ENCODE measurements around the gene RPS6KA2.

Gene RPS6KA2

GRCh38 chr6:166470029-166470862, 156.8 kb downstream of the RPS6KA2 start:
- DNase-seq (ENCODE audit: low read depth, low spot score), result no peak
- H3K4me3 ChIP-seq (ENCODE audit: low read length), result no peak overlapping the region

- DNase-seq (ENCODE audit: low read depth, low spot score), result no peak
- H3K4me3 ChIP-seq (ENCODE audit: low read length), result no peak overlapping the region
These were observed 157.6 kb downstream of the RPS6KA2 start for GRCh38 chr6:166469426-166469961.

GRCh38 chr6:166467436-166468000, 159.5 kb downstream of the RPS6KA2 start:
- no peak overlapping the region for H3K4me3 ChIP-seq (ENCODE audit: low read length)
- no peak for DNase-seq (ENCODE audit: low read depth, low spot score)

- DNase-seq (ENCODE audit: low read depth, low spot score), result no peak
These were observed 160.6 kb downstream of the RPS6KA2 start for GRCh38 chr6:166466178-166467122.

GRCh38 chr6:166465671-166466087, 161.4 kb downstream of the RPS6KA2 start:
- H3K4me3 ChIP-seq (ENCODE audit: low read length), result no peak overlapping the region
- DNase-seq (ENCODE audit: low read depth, low spot score), result no peak

More at GRCh38 chr6:166466178-166467122, 160.6 kb downstream of the RPS6KA2 start:
- no peak overlapping the region for H3K4me3 ChIP-seq (ENCODE audit: low read length)

- H3K4me3 ChIP-seq (ENCODE audit: low read length), result no peak overlapping the region
- DNase-seq (ENCODE audit: low read depth, low spot score), result no peak
These were observed 162.1 kb downstream of the RPS6KA2 start for GRCh38 chr6:166465003-166465399.

- DNase-seq (ENCODE audit: low read depth, low spot score), result no peak
- no peak overlapping the region for H3K4me3 ChIP-seq (ENCODE audit: low read length)
These were observed 162.7 kb downstream of the RPS6KA2 start for GRCh38 chr6:166464068-166465002.

GRCh38 chr6:166463359-166464067, 163.5 kb downstream of the RPS6KA2 start:
- no peak for DNase-seq (ENCODE audit: low read depth, low spot score)
- no peak overlapping the region for H3K4me3 ChIP-seq (ENCODE audit: low read length)

GRCh38 chr6:166462461-166463135, 164.5 kb downstream of the RPS6KA2 start:
- no peak overlapping the region for H3K4me3 ChIP-seq (ENCODE audit: low read length)

GRCh38 chr6:166461821-166462460, 165.1 kb downstream of the RPS6KA2 start:
- no peak overlapping the region for H3K4me3 ChIP-seq (ENCODE audit: low read length)
- DNase-seq (ENCODE audit: low read depth, low spot score), result no peak

More at GRCh38 chr6:166462461-166463135, 164.5 kb downstream of the RPS6KA2 start:
- no peak for DNase-seq (ENCODE audit: low read depth, low spot score)

GRCh38 chr6:166460473-166461437, 166.3 kb downstream of the RPS6KA2 start:
- DNase-seq (ENCODE audit: low read depth, low spot score), result no peak

GRCh38 chr6:166459906-166460305, 167.1 kb downstream of the RPS6KA2 start:
- no peak overlapping the region for H3K4me3 ChIP-seq (ENCODE audit: low read length)
- DNase-seq (ENCODE audit: low read depth, low spot score), result no peak

More at GRCh38 chr6:166460473-166461437, 166.3 kb downstream of the RPS6KA2 start:
- no peak overlapping the region for H3K4me3 ChIP-seq (ENCODE audit: low read length)

GRCh38 chr6:166459272-166459671, 167.8 kb downstream of the RPS6KA2 start:
- no peak overlapping the region for H3K4me3 ChIP-seq (ENCODE audit: low read length)
- no peak for DNase-seq (ENCODE audit: low read depth, low spot score)

- DNase-seq (ENCODE audit: low read depth, low spot score), result no peak
- no peak overlapping the region for H3K4me3 ChIP-seq (ENCODE audit: low read length)
These were observed 170.5 kb downstream of the RPS6KA2 start for GRCh38 chr6:166456395-166457156.

All from Jurkat, Clone E6-1 (cell line).